K562 (cell line): ENCODE data around the gene ZMIZ1.

Experiments
- EP300 ChIP-seq: IDR thresholded peaks from 2 replicates; pipeline ENCODE4 v1.6.1; 2012; ENCODE audit warnings: low read length, improper control_type of control experiment
- MYNN ChIP-seq, 2 experiments: sonication (generic); formaldehyde crosslinking in 1 of 2; IDR thresholded peaks; 2 replicates each; pipeline versions ENCODE4 v1.5.0 to v1.6.1; 2016 to 2020; ENCODE audit warnings: antibody characterized with exemption in 1 of 2, missing genetic modification reagents in 1 of 2
- ZBTB40 ChIP-seq, 2 experiments: fragments of 450-650 bp in 1 of 2; sonication (generic) in 1 of 2; formaldehyde crosslinking in 1 of 2; IDR thresholded peaks; 2 replicates each; pipeline versions ENCODE4 v1.7.1 to v1.9.0; 2016 to 2022; ENCODE audit warnings: inconsistent platforms in 1 of 2, mild to moderate bottlenecking in 1 of 2, missing genetic modification reagents in 1 of 2
- TF ChIP-seq, protein P1 (sequence below), 3 experiments: IDR thresholded peaks in 2 of 3; conservative IDR thresholded peaks in 1 of 3; 2 replicates each; pipeline ENCODE4 v1.5.1; 2011 to 2012; ENCODE audit warnings: low read length in 3 of 3, mild to moderate bottlenecking in 3 of 3, control low read depth in 2 of 3, improper control_type of control experiment in 1 of 3, inconsistent platforms in 1 of 3, low read depth in 1 of 3, mixed read lengths in 1 of 3, moderate library complexity in 1 of 3; ENCODE audit not compliant: insufficient read depth in 2 of 3

GRCh38 chr10:79150444-79150754 lies 81.6 kb downstream of the ZMIZ1 start:
- no peak for TF ChIP-seq ZBTB40 (IDR thresholded peaks at IDR 0.05)
- no peak for TF ChIP-seq ZBTB40 (CRISPR knock-in tag; IDR thresholded peaks at IDR 0.05)
- no peak for TF ChIP-seq EP300
- TF ChIP-seq, protein P1, sequence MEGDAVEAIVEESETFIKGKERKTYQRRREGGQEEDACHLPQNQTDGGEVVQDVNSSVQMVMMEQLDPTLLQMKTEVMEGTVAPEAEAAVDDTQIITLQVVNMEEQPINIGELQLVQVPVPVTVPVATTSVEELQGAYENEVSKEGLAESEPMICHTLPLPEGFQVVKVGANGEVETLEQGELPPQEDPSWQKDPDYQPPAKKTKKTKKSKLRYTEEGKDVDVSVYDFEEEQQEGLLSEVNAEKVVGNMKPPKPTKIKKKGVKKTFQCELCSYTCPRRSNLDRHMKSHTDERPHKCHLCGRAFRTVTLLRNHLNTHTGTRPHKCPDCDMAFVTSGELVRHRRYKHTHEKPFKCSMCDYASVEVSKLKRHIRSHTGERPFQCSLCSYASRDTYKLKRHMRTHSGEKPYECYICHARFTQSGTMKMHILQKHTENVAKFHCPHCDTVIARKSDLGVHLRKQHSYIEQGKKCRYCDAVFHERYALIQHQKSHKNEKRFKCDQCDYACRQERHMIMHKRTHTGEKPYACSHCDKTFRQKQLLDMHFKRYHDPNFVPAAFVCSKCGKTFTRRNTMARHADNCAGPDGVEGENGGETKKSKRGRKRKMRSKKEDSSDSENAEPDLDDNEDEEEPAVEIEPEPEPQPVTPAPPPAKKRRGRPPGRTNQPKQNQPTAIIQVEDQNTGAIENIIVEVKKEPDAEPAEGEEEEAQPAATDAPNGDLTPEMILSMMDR (IDR thresholded peaks at IDR 0.05 in 2 of 3, conservative IDR thresholded peaks at IDR 0.05 in 1 of 3; ENCODE audit: insufficient read depth in 2 of 3, low read depth in 1 of 3, low read length in 3 of 3), result no peak; a peak in 1 of 6 replicates
- TF ChIP-seq MYNN (IDR thresholded peaks at IDR 0.05), result no peak; the same call in 1 of the 2 replicates
- no peak for TF ChIP-seq MYNN (CRISPR knock-in tag; IDR thresholded peaks at IDR 0.05)
